Right renal cortex interstitium (tissue), 3 donors: Measurements from ENCODE around the gene ZNF792. TPM values are rescaled to one million over a fixed set of nuclear protein-coding genes. Genes with fewer than 3 reads are reported as not detected.
A peak's percentile ranks its signal among the peaks of the same experiment; 100 is the strongest.
"Not testable (repeated sequence)": the region's sequence is repeated elsewhere in the genome, so short reads cannot be mapped to it uniquely, and the experiment has no call there.

ENCODE experiments used
- DNase-seq, 3 donors: peaks; one replicate each; pipeline ENCODE4 v3.0.0-alpha.2; 2013; ENCODE audit warnings: low read depth in 3 of 3, low spot score in 2 of 3
- polyA plus RNA-seq, 3 donors: library from polyadenylated mRNA; unstranded; fragments of 120-200 nt; gene quantifications; one replicate each; pipeline ENCODE4 v1.2.1, GENCODE V29; 2013; ENCODE audit not compliant: insufficient read length in 3 of 3

ZNF792 gene
- polyA plus RNA-seq, 3 donors: 6.9 to 7.9 (median 7.0) TPM

GRCh38 chr19:34999498-35000337 lies 35.7 kb upstream of the ZNF792 start, which contains the start of gene GRAMD1A:
GRAMD1A (plus strand) TSS chr19:35000323; CDS start chr19:35000479, 156 bp downstream.
- DNase-seq: peak; percentile 78 to 84 (median 81)

- no peak for DNase-seq
These were observed 34.9 kb upstream of the ZNF792 start for GRCh38 chr19:34998777-34999497.

GRCh38 chr19:34998224-34998623 lies 34.2 kb upstream of the ZNF792 start:
- DNase-seq: not testable (repeated sequence)

- DNase-seq: no peak
These were observed 33.1 kb upstream of the ZNF792 start for GRCh38 chr19:34997071-34997617.

- no peak for DNase-seq
These were observed 31.5 kb upstream of the ZNF792 start for GRCh38 chr19:34995551-34995950.

- DNase-seq: no peak
These were observed 30.9 kb upstream of the ZNF792 start for GRCh38 chr19:34994643-34995541.

GRCh38 chr19:34994286-34994642 lies 30.2 kb upstream of the ZNF792 start:
- DNase-seq: no peak

- DNase-seq: not testable (repeated sequence)
These were observed 28.6 kb upstream of the ZNF792 start for GRCh38 chr19:34992582-34992981.

GRCh38 chr19:34991542-34992333 lies 27.7 kb upstream of the ZNF792 start:
- DNase-seq: no peak

- DNase-seq: no peak
These were observed 26.7 kb upstream of the ZNF792 start for GRCh38 chr19:34990578-34991192.

- no peak for DNase-seq
These were observed 25.3 kb upstream of the ZNF792 start for GRCh38 chr19:34989298-34989697.

GRCh38 chr19:34988119-34988518 lies 24.1 kb upstream of the ZNF792 start:
- no peak for DNase-seq

- no peak for DNase-seq
These were observed 21.4 kb upstream of the ZNF792 start for GRCh38 chr19:34985249-34986022.

GRCh38 chr19:34984287-34984686 lies 20.3 kb upstream of the ZNF792 start:
- DNase-seq: no peak

- no peak for DNase-seq
These were observed 19.8 kb upstream of the ZNF792 start for GRCh38 chr19:34983786-34984185.

- DNase-seq: no peak
These were observed 18.2 kb upstream of the ZNF792 start for GRCh38 chr19:34982275-34982674.

- no peak for DNase-seq
These were observed 16.0 kb upstream of the ZNF792 start for GRCh38 chr19:34979819-34980640.

GRCh38 chr19:34976611-34977010 lies 12.6 kb upstream of the ZNF792 start:
- no peak for DNase-seq
